Activated CD8-positive, alpha-beta memory T cell treated with anti-CD3 and anti-CD28 coated beads for 24 hours (primary cell): Measurements from ENCODE around the gene FARS2.

Experiments
- DNase-seq: peaks from one replicate; pipeline ENCODE4 v3.0.0-alpha.2; 2020

Gene FARS2

DNA sequence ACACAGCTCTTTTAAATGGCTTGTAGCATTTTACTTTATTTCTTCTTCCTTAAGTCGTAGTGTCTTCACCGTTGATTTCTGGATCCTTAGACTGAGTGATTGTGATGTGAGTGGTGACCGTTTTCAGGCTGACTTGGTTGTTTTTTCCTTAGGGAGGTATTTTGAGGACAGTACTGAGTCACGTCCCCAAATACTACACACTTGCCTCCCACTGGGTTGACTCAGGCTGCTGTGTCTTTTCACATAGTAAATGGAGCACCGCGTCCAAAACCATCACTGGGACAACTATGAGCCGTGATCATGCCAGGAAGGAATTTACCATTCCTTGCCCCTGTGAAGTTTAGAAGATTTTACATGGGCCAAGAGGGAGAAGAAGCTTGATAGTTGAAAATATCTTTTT, 174.1 kb downstream of the FARS2 start:
- DNase-seq, result no peak

GRCh38 chr6:5438922-5439584, 177.7 kb downstream of the FARS2 start:
- no peak for DNase-seq

- no peak for DNase-seq
Observed at GRCh38 chr6:5439749-5440148, 178.4 kb downstream of the FARS2 start.

DNA sequence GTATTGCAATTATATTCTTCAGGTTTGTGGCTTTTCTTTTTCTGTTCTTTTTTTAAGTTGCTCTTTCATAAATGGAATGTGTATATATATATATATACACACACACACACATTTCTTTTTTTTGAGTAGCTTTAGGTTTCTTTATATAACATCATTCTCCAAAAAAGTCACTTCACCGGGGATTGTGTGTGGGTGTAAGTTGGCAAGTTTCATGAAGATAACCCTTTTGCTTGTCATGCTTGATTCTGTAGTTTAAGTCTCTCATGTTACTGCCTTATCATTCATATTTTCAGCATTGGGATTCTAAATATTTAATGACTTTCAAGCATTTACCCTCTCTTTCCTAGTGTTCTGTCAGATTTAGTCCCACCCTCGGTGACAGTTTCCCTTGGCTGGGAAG, 181.0 kb downstream of the FARS2 start:
- DNase-seq, result no peak

DNA sequence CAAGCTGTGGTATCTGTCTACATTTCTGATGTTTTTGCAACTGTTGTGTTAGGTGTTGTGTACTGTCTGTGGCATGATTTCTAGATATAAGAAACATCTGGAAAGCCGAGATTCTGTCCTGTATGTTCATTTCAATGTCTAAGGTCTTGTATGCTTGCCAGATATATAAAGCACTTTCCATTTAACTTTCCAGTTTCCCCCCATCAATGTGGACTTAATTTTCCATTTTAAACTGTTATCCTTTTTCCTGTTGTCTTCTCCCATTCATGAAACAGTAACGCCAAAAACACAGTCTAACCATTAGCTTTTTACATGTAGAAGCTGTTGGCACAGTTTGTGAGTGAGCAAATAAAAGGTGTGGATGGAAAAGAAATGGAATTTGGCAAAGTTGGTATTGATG, 181.6 kb downstream of the FARS2 start:
- no peak for DNase-seq

DNA sequence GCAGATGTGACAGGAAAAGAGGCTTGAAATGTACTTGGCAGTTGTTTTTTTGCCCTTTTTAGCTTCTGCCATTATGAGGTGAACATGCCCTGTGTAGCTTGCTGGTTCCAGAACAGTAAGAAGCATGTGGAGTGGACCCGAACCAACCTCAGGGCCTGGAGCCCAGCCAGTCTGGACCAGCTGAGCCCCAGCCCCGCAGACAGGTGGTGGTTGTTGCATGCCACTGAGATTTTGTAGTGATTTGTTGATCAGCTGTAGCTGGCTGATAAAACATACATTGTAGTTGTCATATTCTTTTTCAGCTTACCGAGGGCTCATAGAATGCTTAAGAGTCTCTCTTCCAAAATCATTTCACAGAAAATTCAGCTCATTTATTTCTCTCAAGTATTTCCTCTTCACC, 182.2 kb downstream of the FARS2 start:
- DNase-seq, result no peak

DNA sequence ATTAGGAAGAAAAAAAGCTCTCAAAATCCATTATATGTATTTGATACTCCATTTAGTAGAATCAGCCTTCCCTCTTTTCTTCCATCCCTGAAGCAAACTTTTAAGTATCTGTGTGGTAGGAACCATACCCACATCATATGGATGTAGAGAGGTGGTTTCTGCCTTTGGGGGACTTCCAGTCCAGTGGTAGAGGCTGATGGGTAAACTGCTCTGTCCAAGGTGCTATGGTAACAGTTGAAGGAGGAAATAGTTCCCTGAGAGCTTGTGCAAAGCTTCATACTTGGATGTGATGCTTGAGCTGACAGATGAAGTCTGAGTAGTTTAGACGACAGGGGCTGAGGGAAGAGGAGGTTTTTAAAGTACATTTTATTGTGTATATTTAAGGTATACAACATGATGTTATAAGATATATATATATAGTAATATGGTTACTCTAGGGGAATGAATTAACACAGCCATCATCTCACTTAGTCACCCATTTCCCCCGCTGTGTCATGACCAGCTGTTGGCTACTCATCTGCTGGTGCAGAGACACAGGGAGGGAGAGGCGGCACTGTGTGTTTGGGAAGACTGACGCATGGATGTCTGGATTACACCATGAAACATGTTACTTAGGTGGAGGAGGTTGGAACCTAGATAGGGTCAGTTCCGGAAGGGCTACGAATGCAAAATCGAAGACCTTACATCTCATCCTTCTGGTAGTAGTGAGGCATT, 185.2 kb downstream of the FARS2 start:
- DNase-seq, result no peak

DNA sequence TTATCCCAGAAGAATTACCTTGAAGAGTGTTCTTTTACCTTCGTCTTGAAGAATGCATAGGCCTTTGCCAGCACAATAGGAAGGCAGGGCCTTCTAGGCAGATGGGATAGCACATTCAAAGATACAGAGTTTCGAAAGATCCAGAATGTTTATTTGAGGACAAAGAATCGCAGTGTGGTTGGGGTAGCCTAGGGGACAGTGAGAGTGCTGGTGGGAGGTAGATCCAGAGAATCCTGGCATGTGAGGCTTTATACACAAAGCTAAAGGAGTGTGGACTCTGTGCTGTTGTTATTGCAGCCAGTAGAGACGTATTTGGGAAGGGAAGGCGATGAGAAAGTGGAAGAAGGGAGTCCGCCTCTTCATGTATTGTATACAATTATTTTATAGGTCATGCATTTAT, 186.6 kb downstream of the FARS2 start:
- no peak for DNase-seq

DNA sequence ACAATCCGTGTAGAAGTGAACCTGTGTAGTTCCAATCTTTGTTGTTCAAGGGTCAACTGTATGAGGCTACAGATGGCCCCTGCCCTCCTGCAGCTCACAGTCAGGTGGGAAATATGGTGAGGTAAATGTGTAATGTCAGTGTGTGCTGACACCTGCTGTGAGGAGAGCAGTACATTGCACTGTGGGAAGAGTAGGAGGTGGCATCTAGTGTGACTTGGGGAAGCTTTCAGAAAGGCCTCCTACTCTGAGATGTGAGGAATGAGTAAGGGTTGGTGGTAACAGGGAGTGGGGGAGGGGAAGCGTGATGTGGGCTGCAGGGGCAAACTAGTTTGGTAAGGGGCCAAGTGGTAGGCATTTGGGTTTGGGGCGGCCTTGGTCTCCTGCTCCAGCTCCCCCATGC, 188.8 kb downstream of the FARS2 start:
- DNase-seq, result no peak

- no peak for DNase-seq
Observed at GRCh38 chr6:5453546-5453945, 192.2 kb downstream of the FARS2 start.

- no peak for DNase-seq
Observed at GRCh38 chr6:5455142-5455541, 193.8 kb downstream of the FARS2 start.

- DNase-seq, result no peak
Observed at GRCh38 chr6:5457041-5457440, 195.7 kb downstream of the FARS2 start.

- no peak for DNase-seq
Observed at GRCh38 chr6:5457983-5458683, 196.8 kb downstream of the FARS2 start.

- no peak for DNase-seq
Observed at GRCh38 chr6:5459346-5459745, 198.0 kb downstream of the FARS2 start.

DNA sequence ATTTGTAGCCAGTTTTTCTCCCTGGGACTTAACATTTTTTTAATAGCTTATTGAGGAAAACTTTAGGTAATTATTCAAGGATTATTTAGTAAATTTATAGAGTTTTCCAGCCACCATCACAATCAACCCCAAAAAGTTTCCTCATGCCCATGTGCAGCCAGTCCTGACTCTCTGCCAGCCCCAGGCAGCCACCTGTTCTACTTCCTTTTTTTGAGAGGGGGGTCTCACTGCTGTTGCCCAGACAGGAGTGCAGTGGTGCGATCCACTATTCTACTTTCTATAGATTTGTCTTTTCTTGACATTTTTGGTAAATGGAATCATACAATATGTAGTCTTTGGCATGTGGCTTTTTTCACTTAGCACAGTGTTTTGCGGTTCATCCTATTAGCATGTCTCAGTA, 200.1 kb downstream of the FARS2 start:
- DNase-seq, result no peak

DNA sequence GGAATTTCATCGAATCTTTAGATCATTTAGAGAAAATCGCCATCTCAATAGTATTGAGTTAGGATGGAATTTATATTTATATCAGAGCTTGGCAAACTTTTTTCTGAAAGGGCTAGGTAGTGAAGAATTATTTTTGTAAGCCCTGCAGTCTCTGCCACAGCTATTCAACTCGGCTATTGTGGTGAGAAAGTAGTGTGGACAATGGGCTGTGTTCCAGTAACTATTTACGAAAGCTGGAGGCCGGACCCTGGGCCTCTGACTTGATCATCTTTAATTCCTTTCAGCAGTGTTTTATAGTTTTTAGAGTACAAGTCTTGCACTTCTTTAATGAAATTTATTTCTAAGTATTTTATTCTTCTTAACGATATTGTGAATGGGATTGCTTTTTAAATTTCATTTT, 201.5 kb downstream of the FARS2 start:
- no peak for DNase-seq

- no peak for DNase-seq
Observed at GRCh38 chr6:5463690-5464089, 202.4 kb downstream of the FARS2 start.

- no peak for DNase-seq
Observed at GRCh38 chr6:5464099-5464885, 203.0 kb downstream of the FARS2 start.

GRCh38 chr6:5466281-5467136, 205.2 kb downstream of the FARS2 start:
- DNase-seq, result no peak

- DNase-seq, result no peak
Observed at GRCh38 chr6:5468586-5468985, 207.3 kb downstream of the FARS2 start.

DNA sequence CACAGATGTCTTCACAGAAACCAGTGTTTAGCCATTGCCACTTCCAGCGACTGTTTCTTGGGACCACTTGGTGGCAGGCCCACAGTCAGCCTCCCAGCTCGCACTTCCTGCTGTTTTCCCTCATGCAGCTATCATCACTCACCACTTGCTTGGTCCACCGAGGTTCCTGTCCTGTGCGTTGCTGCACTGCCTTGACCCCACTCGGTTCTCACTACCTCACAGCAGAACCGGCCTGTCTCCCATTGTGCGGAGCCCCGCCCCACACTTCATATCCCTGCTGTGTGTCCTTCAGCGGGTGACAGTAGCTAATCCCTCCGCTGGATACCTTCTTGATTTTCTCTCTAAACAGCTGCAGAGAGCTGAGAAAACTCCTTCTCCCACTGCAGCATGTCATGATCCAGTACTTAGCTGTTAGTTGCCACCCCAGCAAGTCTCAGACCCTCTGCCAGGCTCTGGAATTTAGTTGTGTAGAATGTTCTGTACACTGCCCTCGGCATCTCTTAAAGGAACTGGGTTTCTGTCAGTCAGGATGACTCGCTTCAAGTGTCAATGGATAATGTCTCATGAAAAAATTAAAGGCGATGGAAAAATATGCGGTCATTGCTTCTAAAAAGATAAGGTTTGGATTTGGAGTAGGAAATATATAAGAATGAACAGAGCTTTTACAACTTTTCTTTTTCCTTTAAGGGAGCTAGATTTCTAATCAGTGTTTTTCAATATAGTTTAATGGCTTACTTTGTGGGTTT, 208.0 kb downstream of the FARS2 start:
- DNase-seq, result no peak

GRCh38 chr6:5471044-5471443, 209.7 kb downstream of the FARS2 start:
- peak; percentile 79 for DNase-seq
